Epithelial cell of proximal tubule (primary cell): ENCODE results near the gene ZBTB47. TPM values are rescaled to one million over a fixed set of nuclear protein-coding genes. Genes with fewer than 3 reads are reported as not detected.

Experiments
- DNase-seq: peaks from one replicate; pipeline ENCODE4 v3.0.0-alpha.2; 2011; ENCODE audit warnings: low read depth
- H3K4me3 ChIP-seq: 2 replicates; pipeline ENCODE4 v1.5.1; 2011; ENCODE audit warnings: low read depth, mild to moderate bottlenecking, low read length
- CTCF ChIP-seq: conservative IDR thresholded peaks from 2 replicates; pipeline ENCODE4 v1.5.1; 2012; ENCODE audit warnings: low read depth, mild to moderate bottlenecking, low read length
- total RNA-seq: library from RNA; depleted of rRNA; stranded (reverse); fragments of >200 nt; gene quantifications from 2 replicates; pipeline ENCODE4 v1.2.3, GENCODE V29; 2015

Gene ZBTB47
- total RNA-seq, 1 donor from 2014 or later, result 5.6 TPM

GRCh38 chr3:42708611-42709151, 55.2 kb downstream of the ZBTB47 start:
- no peak for DNase-seq
- TF ChIP-seq CTCF, result no peak
- no peak overlapping the region for H3K4me3 ChIP-seq

- H3K4me3 ChIP-seq, result no peak overlapping the region
- TF ChIP-seq CTCF, result no peak
- DNase-seq, result no peak
Observed at GRCh38 chr3:42709621-42710020, 56.1 kb downstream of the ZBTB47 start.

- DNase-seq, result no peak
- TF ChIP-seq CTCF, result no peak
- H3K4me3 ChIP-seq, result no peak overlapping the region
Observed at GRCh38 chr3:42710323-42711021, 57.0 kb downstream of the ZBTB47 start.

GRCh38 chr3:42711491-42712343, 58.2 kb downstream of the ZBTB47 start:
- no peak for TF ChIP-seq CTCF
- no peak for DNase-seq
- no peak overlapping the region for H3K4me3 ChIP-seq

- no peak for DNase-seq
- no peak overlapping the region for H3K4me3 ChIP-seq
- TF ChIP-seq CTCF, result no peak
Observed at GRCh38 chr3:42712344-42712648, 58.8 kb downstream of the ZBTB47 start.

GRCh38 chr3:42712688-42713372, 59.3 kb downstream of the ZBTB47 start:
- TF ChIP-seq CTCF, result no peak
- H3K4me3 ChIP-seq, result no peak overlapping the region
- no peak for DNase-seq
